RWPE1 (cell line): Measurements from ENCODE around the gene TNIP2.

Experiments
- CTCF ChIA-PET: fragments of 350-600 bp; sonication (Branson Sonifier 250); formaldehyde crosslinking; extraction: SDS; loops from one replicate; lab custom pipeline; 2021; lab: Yijun Ruan, JAX
- POLR2A ChIA-PET: fragments of 400-600 bp; formaldehyde crosslinking; extraction: SDS; loops from one replicate; lab custom pipeline; 2020; ENCODE audit warnings: antibody characterized with exemption; ENCODE audit not compliant: low non-redundant PET; lab: Yijun Ruan, JAX
- DNase-seq: peaks from one replicate; pipeline ENCODE4 v3.0.0; 2012; ENCODE audit warnings: low spot score
- H3K27ac ChIP-seq: fragments of 450-650 bp; 2 replicates; pipeline ENCODE4 v1.5.1; 2017
- CTCF ChIP-seq: fragments of 450-650 bp; conservative IDR thresholded peaks from 2 replicates; pipeline ENCODE4 v1.5.1; 2017; ENCODE audit warnings: low read depth, mild to moderate bottlenecking

TNIP2 gene

GRCh38 chr4:2702770-2703169 lies 53.4 kb downstream of the TNIP2 start:
- ChIA-PET POLR2A (no interaction called here), CTCF (no interaction called here)
- TF ChIP-seq CTCF, result no peak
- H3K27ac ChIP-seq, result no peak overlapping the region
- no peak for DNase-seq

- TF ChIP-seq CTCF, result no peak
- POLR2A ChIA-PET, result no interaction called here
- CTCF ChIA-PET, result no interaction called here
- H3K27ac ChIP-seq, result no peak overlapping the region
- no peak for DNase-seq
Observed at GRCh38 chr4:2702361-2702760, 53.8 kb downstream of the TNIP2 start.

- no peak overlapping the region for H3K27ac ChIP-seq
- POLR2A ChIA-PET, result no interaction called here
- DNase-seq, result no peak
- CTCF ChIA-PET, result no interaction called here
- TF ChIP-seq CTCF, result no peak
Observed at GRCh38 chr4:2700031-2700430, 56.1 kb downstream of the TNIP2 start.

- CTCF ChIA-PET, result no interaction called here
- DNase-seq, result no peak
- POLR2A ChIA-PET, result no interaction called here
Observed at GRCh38 chr4:2699534-2699933, 56.6 kb downstream of the TNIP2 start.

GRCh38 chr4:2698951-2699505 lies 57.1 kb downstream of the TNIP2 start:
- no peak for TF ChIP-seq CTCF
- CTCF ChIA-PET, result no interaction called here
- no peak overlapping the region for H3K27ac ChIP-seq
- POLR2A ChIA-PET, result no interaction called here
- no peak for DNase-seq

More at GRCh38 chr4:2699534-2699933, 56.6 kb downstream of the TNIP2 start:
- TF ChIP-seq CTCF, result no peak
- H3K27ac ChIP-seq, result no peak overlapping the region

- POLR2A ChIA-PET, result no interaction called here
- CTCF ChIA-PET, result no interaction called here
- no peak overlapping the region for H3K27ac ChIP-seq
- no peak for DNase-seq
- TF ChIP-seq CTCF, result no peak
Observed at GRCh38 chr4:2698504-2698903, 57.6 kb downstream of the TNIP2 start.
